K562 (cell line): ENCODE results near the gene PPARD.

Experiments
- NRF1 ChIP-seq, 2 experiments: fragments of 450-650 bp; IDR thresholded peaks in 1 of 2; conservative IDR thresholded peaks in 1 of 2; 2 replicates each; pipeline ENCODE4 v1.6.1; 2014; ENCODE audit warnings: mild to moderate bottlenecking in 2 of 2
- TCF7L2 ChIP-seq: fragments of 150-350 bp; IDR thresholded peaks from 2 replicates; pipeline ENCODE4 v1.6.1; 2016; ENCODE audit warnings: low read depth, mild to moderate bottlenecking, low read length, moderate library complexity

DNA sequence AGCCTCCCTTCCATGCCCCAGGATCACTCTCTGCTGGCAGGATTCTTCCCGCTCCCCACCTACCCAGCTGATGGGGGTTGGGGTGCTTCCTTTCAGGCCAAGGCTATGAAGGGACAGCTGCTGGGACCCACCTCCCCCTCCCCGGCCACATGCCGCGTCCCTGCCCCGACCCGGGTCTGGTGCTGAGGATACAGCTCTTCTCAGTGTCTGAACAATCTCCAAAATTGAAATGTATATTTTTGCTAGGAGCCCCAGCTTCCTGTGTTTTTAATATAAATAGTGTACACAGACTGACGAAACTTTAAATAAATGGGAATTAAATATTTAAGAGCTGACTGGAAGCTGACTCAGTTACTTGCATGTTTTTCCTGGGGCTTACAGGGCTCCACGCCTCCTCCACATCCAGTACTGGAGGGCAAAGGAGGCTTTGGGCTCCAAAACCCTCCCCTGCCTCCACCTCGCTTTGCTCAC is 85.5 kb downstream of the PPARD start:
- TF ChIP-seq TCF7L2 (no peak), NRF1 (conservative IDR thresholded peaks at IDR 0.05 in 1 of 2, IDR thresholded peaks at IDR 0.05 in 1 of 2) (no peak)
